Suprapubic skin (tissue), 4 donors: ENCODE data around the gene MSI1.

ENCODE experiments used
- EP300 ChIP-seq: sonication (generic); formaldehyde crosslinking; IDR thresholded peaks from one replicate; pipeline ENCODE4 v1.6.1; 2017; ENCODE audit warnings: antibody characterized with exemption
- POLR2A ChIP-seq, 2 donors: fragments of 450-650 bp; IDR thresholded peaks; one replicate each; pipeline ENCODE4 v1.6.1; 2017; ENCODE audit warnings: antibody characterized with exemption in 2 of 2, mild to moderate bottlenecking in 2 of 2, moderate library complexity in 2 of 2
- POLR2AphosphoS5 ChIP-seq, 3 donors: sonication (generic); formaldehyde crosslinking; IDR thresholded peaks; one replicate each; pipeline ENCODE4 v1.6.1; 2017; ENCODE audit warnings: antibody characterized with exemption in 3 of 3
- TF ChIP-seq, protein P1 (sequence below), 2 donors: fragments of 200-600 bp in 1 of 2; fragments of 450-650 bp in 1 of 2; sonication (generic) in 1 of 2; IDR thresholded peaks; one replicate each; pipeline ENCODE4 v1.5.1; 2016 to 2019; ENCODE audit warnings: antibody characterized with exemption in 2 of 2, mild to moderate bottlenecking in 1 of 2, moderate library complexity in 1 of 2

GRCh38 chr12:120364487-120364886 lies 4.5 kb downstream of the MSI1 start:
- TF ChIP-seq, protein P1, sequence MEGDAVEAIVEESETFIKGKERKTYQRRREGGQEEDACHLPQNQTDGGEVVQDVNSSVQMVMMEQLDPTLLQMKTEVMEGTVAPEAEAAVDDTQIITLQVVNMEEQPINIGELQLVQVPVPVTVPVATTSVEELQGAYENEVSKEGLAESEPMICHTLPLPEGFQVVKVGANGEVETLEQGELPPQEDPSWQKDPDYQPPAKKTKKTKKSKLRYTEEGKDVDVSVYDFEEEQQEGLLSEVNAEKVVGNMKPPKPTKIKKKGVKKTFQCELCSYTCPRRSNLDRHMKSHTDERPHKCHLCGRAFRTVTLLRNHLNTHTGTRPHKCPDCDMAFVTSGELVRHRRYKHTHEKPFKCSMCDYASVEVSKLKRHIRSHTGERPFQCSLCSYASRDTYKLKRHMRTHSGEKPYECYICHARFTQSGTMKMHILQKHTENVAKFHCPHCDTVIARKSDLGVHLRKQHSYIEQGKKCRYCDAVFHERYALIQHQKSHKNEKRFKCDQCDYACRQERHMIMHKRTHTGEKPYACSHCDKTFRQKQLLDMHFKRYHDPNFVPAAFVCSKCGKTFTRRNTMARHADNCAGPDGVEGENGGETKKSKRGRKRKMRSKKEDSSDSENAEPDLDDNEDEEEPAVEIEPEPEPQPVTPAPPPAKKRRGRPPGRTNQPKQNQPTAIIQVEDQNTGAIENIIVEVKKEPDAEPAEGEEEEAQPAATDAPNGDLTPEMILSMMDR (IDR thresholded peaks at IDR 0.05) = no peak
- TF ChIP-seq POLR2A (IDR thresholded peaks at IDR 0.05) (no peak), EP300 (no peak), POLR2AphosphoS5 (IDR thresholded peaks at IDR 0.05) (no peak)
